Measurements from ENCODE around the gene CEP57L1.

DNA sequence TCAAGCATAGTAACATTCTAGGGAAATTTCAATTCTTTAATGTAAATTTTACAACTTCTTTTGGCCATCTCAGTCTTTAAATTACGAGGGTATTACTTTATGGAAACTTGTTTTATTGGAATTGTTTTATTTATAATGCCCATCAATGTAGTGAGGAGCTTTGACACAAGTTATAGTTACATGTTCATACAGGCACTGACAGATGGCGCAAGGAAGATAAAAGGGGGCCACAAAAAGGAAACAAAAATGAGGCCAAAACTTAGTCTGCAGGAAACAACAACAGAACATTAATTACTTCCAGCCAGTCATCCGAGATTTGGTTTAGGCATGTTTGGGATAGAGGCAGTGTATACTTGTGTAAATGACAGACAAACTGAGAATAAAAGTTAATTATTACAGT lies 18.9 kb upstream of the CEP57L1 start:
- TF ChIP-seq, protein P1, sequence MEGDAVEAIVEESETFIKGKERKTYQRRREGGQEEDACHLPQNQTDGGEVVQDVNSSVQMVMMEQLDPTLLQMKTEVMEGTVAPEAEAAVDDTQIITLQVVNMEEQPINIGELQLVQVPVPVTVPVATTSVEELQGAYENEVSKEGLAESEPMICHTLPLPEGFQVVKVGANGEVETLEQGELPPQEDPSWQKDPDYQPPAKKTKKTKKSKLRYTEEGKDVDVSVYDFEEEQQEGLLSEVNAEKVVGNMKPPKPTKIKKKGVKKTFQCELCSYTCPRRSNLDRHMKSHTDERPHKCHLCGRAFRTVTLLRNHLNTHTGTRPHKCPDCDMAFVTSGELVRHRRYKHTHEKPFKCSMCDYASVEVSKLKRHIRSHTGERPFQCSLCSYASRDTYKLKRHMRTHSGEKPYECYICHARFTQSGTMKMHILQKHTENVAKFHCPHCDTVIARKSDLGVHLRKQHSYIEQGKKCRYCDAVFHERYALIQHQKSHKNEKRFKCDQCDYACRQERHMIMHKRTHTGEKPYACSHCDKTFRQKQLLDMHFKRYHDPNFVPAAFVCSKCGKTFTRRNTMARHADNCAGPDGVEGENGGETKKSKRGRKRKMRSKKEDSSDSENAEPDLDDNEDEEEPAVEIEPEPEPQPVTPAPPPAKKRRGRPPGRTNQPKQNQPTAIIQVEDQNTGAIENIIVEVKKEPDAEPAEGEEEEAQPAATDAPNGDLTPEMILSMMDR (IDR thresholded peaks at IDR 0.05): no peak
- no peak for TF ChIP-seq EZH2 (IDR thresholded peaks at IDR 0.05; ENCODE audit: borderline replicate concordance, insufficient read depth, low read depth, low read length, poor library complexity, severe bottlenecking)

Measured in B cell (primary cell).